Gastrocnemius medialis (tissue), 4 donors: ENCODE results near the gene CARD6.

Experiments
- POLR2A ChIP-seq, 2 donors: fragments of 450-650 bp; IDR thresholded peaks; one replicate each; pipeline ENCODE4 v1.6.1; 2017; ENCODE audit warnings: antibody characterized with exemption in 2 of 2, mild to moderate bottlenecking in 2 of 2, moderate library complexity in 2 of 2
- TF ChIP-seq, protein P1 (sequence below), 5 experiments: fragments of 450-650 bp in 3 of 5; fragments of 200-600 bp in 2 of 5; sonication (generic) in 2 of 5; IDR thresholded peaks in 4 of 5; conservative IDR thresholded peaks in 1 of 5; 1 replicate in 4 of 5; 2 replicates in 1 of 5; pipeline ENCODE4 v1.5.1; 2016 to 2019; ENCODE audit warnings: antibody characterized with exemption in 5 of 5, mild to moderate bottlenecking in 3 of 5, moderate library complexity in 3 of 5

DNA sequence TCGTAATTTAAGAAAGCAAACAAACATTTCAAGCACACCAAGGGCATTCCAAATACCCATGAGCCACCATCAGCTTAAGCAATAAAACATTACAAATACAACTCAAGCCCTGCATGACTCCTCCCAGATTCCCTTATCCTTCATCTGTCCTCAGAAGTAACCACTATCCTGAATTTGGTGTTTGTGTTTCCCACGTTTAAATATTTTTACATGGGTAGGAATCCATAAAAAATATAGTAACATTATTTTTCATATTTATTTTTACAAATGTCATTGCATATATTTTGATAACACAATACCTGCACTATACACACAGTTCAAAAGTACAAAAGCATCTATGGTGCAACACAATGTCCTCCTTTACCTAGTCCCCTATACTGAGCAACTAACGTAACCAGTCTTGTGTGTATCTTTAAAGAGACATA is 49.4 kb upstream of the CARD6 start:
- no peak for TF ChIP-seq POLR2A (IDR thresholded peaks at IDR 0.05)
- TF ChIP-seq, protein P1, sequence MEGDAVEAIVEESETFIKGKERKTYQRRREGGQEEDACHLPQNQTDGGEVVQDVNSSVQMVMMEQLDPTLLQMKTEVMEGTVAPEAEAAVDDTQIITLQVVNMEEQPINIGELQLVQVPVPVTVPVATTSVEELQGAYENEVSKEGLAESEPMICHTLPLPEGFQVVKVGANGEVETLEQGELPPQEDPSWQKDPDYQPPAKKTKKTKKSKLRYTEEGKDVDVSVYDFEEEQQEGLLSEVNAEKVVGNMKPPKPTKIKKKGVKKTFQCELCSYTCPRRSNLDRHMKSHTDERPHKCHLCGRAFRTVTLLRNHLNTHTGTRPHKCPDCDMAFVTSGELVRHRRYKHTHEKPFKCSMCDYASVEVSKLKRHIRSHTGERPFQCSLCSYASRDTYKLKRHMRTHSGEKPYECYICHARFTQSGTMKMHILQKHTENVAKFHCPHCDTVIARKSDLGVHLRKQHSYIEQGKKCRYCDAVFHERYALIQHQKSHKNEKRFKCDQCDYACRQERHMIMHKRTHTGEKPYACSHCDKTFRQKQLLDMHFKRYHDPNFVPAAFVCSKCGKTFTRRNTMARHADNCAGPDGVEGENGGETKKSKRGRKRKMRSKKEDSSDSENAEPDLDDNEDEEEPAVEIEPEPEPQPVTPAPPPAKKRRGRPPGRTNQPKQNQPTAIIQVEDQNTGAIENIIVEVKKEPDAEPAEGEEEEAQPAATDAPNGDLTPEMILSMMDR (IDR thresholded peaks at IDR 0.05 in 4 of 5, conservative IDR thresholded peaks at IDR 0.05 in 1 of 5), result no peak
